ENCODE data around the gene SLC41A3.
"Not testable (repeated sequence)": the region's sequence is repeated elsewhere in the genome, so short reads cannot be mapped to it uniquely, and the experiment has no call there.

SLC41A3 gene

DNA sequence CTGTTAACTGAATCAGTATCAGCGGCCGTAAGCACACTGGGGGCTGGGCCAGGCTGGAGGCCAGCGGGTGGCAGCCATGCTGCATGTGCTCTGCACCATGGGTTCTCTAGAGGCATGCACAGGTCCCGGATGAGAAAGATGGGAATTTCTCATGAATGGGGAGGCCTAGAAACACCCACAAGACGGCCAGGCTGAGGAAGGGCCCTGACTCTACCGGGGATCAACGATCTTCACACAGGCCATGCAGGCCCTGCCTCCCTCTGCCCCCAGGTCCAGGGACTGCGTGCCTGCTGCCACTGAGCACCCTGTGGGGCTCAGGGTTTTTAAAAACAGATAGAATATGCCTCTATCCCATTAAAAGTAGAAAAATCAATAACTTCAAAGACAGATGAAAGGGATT, 32.7 kb downstream of the SLC41A3 start:
- no peak for DNase-seq

DNA sequence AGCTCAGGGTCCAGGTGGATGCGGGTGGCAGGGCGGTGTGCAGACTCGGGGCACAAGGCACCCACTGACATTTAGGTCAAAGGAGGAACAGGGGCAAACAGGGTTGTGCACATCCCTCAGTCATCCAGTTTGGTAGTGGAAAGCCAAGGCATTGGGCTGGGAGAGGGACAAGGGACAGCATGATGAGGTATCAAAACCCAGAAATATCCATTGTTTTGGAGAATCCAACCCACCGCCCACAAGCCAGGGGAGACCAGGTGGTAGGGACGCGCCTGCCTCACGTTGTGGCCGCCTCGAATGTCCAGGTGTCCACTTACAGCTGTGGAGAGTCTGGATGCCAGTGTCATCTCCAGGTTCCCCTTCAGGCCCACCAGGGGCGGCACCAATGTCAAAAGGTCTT, 33.3 kb downstream of the SLC41A3 start:
- no peak for DNase-seq

DNA sequence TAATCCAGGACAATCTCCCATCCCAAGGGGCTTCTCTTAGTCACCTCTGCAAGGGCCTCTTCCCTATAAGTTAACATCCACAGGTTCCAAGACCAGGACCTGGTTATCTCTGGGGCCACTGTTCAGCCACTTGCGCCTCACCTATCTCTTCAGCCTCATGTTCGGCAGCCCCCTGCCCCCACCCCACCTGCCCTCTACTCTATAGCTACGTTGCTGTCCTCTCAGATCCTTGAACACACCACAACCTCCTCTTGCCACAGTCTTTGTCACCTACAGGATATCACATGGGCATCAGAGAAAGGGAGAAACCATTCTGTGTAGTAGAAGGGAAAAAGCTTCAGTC, 33.9 kb downstream of the SLC41A3 start:
- no peak for DNase-seq

DNA sequence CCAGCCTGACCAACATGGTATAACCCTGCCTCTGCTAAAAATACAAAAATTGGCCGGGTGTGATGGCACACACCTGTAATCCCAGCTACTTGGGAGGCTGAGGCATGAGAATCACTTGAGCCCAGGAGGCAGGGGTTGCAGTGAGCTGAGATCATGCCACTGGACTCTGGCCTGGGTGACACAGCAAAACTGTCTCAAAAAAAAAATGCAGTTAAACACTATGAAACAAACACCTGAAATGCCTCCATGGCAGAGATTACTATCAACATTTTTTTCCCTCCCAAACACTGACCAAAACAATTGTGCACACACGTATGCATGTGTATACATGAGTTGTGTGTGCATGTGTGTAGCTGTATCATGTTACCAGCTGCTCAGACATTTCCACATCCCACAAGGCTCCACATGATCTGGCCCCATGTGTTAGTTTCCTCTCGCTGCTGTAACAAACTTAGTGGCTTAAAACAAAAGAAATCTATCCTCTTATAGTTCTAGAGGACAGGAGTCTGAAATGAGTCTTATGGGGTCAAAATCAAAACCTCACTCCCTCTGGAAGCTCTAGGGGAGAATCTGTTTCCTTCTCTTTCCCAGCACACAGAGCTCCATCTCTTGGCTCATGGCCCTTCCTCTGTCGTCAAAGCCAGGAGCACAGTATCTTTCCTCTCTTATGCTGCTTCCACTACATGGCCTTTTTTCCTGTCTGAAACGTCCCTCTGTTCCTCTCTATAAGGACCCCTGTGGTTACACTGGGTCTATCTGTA, 34.5 kb downstream of the SLC41A3 start:
- DNase-seq: no peak

DNA sequence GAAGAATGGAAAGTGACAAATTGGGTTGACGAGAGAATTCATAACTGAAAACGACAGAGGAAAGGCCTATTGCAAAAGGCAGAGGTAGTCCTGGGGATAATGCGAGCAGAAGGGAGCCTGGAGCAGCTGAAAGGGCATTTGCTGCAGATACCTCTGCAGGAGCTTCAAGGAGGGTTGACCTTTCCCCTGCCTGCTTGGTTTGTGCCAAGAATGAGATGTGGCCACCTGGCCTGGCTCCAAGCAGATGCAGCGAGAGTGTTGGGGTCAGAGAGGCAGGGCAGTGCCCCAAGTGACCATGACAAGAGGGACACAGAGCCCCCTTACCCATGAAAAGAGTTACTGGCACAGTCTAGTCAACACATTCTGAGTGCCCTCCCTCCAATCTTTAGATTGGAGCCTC, 43.5 kb downstream of the SLC41A3 start:
- DNase-seq: no peak

DNA sequence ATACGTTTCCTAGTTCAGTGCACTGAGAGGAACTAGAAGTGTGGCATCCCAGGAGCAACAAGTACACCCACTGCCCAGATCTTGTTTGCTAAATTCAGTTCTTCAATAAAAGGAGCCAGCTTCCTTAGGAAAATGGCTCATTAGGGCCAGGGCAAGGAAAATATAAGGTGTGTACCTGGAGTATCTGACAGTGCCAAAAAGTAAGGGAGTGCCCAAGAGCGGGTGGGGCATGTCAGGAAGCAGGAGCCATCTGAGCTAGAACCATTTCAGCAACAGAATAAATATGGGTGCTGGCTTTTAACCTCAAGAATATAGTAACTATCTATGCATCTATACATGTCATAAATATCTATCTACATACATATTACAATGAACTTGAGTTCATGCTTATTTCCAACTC, 44.1 kb downstream of the SLC41A3 start:
- DNase-seq: no peak

DNA sequence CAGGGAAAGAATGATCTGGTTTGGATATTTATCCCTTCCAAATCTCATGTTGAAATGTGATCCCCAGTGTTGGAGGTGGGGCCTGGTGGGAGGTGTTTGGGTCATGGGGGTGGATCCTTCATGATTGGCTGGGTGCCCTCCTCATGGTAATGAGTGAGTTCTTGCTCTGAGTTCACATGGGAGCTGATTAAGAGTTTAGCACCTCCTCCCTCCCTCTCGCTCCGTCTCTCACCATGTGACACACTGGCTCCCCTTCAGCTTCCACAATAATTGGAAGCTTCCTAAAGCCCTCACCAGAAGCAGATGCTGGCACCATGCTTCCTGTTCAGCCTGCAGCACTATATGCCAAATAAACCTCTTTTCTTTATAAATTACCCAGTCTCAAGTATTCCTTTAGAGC, 45.1 kb downstream of the SLC41A3 start:
- not testable (repeated sequence) for DNase-seq

DNA sequence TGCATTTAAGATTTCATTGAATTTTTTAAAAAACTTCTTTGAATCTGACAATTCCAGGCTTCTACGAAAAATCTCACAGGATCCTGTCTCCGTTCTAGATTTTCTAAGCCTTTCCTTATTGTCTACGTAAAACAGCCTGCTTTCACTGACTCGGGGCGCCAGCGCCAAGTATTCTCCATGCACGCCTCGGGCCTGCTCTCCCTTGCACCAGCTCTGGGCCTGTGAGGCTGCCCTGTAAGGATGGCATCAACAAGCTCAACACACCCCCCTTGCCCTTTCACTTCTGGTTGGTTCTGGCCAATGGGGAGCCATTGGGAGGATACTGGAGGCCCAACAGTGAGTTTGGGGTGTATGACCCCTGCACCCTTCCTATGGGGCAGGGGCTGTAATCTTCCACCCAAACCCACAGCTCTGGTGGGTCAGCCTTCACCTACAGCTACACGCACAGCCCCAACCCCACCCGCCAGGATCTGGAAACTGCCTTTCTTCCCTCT, 47.8 kb downstream of the SLC41A3 start:
- DNase-seq: no peak

DNA sequence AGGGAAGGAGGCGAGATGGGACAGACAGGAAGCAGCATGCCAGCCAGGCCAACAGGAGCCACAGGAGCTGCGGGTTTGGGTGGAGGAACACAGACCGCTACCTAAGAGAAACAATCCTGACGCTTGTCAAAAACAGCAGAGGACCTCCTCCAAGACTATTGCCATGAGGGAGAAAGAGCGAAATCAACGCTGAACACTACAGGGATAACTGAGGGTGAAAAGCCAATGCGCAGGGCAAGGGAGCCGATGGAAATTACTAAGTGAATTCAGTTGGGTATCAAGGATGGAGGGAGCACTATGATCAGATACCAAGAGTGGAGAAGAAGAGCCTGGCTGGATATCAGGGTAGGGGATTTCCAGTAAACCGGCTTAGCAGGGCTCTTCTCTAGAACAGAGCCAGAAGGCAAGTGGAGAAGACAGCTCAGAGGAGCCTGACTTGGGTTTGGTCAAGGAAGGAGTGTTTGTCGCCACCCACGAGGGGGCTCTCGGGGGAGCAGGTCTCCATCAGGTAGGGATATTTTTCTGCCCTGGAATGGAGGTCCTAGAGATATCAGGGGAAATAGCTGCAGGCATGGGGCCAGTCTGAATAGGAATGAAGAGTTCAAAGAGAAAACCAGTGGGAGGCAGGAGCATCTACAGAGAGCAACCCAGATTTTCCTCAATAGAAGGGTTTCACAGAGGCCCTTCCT, 48.4 kb downstream of the SLC41A3 start:
- no peak for DNase-seq

DNA sequence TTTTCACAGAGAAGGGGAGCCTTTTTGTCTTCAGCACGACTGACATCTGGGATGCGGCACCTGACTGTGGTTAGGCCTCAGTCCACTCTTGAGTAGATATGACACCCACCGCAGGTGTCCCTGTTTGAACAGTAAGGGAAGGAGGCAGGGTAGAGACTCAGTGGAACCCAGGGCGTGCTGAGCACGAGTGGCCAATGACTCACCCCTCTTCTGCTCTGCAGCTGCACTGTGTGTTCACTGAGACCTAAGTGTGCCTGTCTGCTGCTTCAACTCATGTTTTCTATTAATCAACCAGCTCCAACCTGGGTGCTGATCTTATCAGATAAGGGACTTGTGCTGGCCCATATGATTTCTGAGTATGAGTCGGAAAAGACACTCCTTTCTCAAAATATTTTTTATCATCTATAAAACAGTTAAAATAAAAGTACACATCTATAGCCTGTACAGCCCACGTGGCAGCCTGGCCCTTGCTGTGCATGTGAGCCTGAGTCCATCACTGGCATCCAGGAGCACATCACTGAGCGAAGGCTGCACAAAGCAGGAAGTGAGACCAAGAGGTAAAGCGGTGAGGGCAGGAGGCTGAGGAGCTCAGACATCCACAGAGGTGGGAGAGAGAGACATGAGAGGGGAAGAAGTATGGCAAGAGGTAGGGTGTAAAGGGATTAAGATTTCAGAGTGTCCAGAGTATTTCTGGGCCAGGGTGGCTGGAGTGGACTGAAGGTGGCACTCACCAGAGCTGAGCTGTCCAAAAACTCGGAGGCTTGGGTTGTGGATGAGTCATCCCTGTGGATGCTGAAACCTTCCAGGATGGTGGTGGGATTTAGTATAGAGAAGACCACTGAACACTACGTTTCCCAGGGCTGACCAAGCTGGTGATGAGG, 49.2 kb downstream of the SLC41A3 start:
- DNase-seq: no peak

DNA sequence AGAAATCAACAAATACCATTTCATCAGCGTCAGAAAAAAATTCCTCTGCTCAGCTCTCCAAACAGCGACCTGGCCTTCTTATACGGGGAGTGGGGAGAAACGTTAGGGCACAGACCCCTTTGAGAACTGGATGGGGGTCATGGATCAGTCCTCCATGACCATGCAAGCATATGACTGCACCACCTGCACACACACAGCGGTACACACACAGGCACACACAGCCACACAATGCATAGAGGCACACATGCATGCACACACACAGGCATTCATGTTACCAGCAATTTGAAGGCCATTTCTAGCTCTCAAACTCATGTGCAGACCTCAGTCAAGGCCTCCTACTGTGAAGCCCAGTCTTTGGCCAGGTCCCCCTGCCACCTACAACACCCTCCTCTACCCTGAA, 50.2 kb downstream of the SLC41A3 start:
- DNase-seq: no peak

DNA sequence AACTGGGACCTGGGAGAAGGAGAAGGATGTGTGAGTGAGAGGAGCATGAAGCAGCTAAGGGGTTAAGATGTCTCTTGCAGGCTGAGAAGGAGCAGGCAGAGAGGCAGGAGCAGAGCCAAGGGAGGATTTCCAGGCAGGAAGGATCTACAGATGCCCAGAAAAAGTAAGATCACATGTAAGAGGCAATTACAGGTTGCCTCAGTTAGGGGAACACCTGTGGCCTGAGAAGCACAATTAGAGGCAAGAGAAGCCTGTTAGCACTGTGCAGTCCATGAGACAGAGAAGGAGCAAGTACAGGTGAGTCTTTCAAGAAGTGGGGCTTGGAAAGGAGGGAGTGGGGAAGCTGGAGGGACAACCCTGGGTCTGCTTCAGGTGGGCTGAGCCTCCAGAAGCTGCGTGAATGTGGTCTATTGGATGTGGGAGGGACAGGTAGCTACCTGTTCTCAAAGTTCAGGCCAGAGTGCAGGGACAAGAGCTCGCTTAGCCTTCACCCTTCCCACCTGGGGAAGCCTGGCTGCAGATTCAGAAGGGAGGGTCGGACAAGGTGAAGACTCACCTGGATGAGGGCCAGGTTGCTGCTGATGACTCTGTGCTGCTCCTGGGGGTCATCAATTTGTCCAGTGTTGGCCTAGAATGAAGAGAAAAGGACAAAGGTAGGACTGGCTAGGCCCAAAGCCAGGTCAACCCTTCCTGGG, 50.7 kb downstream of the SLC41A3 start:
- no peak for DNase-seq

DNA sequence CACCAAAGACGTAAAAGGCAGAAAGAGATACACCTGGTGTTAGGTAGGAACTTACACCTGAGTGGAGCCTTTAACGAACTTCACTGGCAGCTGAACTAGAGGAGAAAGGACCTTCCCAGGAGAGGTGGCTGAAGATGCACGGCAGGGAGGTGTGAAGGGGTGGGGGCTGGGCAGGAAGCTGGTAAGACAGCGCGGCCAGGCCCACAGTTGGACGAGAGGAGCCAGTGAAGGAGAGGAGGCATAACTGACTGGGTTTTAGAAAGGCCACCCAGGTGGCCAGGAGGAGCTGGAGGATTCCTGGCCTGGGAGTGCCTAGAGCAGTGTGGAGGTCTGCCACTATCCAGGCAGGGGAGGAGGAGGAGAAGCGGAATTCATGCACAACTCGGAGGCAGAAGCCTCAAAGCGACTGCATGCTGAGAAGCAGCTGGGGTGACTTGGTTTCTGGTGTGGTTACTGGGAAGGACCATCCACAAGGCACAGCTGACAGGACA, 51.9 kb downstream of the SLC41A3 start:
- no peak for DNase-seq

DNA sequence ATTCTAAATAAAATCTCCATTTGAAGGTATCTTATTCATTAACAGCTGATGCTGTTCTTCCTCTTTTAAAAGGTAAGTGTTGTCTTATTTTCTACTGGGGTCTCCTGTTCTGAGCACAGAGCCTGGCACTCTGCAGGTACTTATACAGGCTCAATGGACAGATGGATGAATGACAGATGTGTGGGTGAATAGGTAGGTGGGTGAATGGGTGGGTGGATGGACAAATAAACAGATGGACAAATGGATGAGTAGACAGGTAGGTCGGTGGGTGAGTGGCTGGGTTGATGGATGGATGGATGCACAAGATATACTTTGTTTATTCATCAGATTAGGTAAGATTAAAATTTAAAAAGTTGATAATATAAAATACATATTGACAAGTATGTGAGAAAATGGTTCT, 53.5 kb downstream of the SLC41A3 start:
- DNase-seq: no peak

DNA sequence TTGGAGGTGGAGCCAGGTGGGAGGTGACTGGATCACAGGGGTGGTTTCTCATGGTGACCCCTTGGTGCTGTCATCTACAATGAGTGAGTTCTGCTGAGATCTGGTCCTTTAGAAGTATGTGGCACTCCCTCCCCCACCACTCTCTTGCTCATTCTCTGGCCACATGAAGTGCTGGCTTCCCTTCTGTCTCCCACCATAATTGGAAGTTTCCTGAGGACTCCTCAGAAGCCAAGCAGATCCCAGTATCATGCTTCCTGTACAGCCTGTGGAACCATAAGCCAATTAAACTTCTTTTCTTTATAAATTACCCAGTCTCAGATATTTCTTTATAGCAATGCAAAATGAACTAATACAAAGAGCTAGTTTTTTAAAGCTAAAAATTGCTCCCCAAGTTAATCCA, 54.7 kb downstream of the SLC41A3 start:
- DNase-seq: no peak

DNA sequence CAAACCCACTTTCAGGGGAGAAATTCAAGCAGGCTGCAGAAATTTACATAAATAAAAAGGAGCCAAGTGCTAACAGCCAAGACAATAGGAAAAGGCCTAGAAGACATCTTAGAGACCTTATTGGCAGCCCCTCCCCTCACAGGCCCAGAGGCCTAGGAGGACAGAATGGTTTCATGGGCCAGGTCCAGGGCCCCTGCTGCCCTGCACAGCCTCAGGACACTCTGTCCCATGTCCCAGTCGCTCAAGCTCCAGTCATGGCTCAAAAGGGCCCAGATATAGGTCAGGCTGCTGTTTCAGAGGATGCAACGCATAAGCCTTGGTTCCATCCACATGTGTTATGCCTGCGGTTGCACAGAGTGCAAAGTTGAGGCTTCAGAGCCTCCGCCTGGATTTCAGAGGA, 55.8 kb downstream of the SLC41A3 start:
- DNase-seq: no peak

DNA sequence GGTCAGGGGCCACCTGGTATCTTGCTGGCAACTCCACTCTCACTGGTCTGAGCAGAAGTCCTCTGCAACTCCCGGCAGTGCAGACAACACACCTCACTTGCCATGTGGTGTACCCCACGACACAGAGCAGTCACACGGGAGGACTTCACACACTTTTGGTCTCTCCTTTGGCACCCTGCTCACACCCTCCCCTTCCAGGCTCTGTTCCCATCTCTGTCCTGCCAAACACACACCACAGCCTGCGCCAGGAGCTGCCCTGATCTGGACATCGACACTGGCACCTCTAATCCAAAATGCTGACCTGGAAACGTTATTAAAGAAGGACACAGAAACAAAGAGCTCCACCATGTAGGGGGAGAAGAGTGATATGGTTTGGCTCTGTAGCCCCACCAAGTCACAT, 57.2 kb downstream of the SLC41A3 start:
- DNase-seq: no peak

DNA sequence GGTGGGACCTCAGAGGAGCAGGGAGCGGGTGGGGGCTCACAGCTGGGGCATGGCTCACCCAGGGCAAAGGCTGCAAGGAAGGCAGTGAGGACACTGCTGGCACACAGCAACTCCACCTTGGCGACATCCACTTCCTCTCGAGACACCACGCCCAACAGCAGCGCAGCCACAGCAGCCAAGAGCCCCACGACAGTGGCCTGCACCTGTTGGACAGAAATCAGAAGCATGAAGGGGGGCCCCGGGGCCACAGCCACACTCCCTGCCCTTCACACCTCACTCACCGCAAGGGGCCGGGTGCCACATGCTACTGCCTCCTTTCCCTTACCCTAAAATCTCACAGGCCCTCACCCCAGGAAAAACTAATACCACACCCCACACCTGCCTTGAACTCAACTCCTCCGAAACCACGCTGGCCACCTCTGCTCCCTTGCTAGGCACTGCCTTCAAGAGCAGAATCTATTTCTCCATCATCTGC, 57.6 kb downstream of the SLC41A3 start:
- DNase-seq: no peak

DNA sequence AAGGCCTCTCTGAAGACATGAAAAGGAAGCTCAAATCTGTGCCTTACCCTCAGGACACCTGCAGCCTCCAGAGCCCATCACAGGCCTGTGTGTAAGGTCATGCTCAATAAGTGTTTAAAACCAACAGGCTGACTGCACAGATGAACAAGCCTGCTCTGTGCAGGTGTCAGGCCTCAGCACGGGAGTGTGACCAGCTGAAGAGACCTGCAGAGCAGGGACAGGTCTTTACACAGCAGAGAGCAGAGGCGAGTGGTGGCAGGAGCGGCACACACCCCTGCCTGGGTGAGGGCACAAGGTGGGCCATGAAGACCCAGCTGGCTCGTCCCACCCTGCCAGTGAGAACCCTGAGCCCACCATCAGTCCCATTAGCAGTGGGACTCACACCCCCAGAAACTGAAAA, 58.1 kb downstream of the SLC41A3 start:
- DNase-seq: no peak

DNA sequence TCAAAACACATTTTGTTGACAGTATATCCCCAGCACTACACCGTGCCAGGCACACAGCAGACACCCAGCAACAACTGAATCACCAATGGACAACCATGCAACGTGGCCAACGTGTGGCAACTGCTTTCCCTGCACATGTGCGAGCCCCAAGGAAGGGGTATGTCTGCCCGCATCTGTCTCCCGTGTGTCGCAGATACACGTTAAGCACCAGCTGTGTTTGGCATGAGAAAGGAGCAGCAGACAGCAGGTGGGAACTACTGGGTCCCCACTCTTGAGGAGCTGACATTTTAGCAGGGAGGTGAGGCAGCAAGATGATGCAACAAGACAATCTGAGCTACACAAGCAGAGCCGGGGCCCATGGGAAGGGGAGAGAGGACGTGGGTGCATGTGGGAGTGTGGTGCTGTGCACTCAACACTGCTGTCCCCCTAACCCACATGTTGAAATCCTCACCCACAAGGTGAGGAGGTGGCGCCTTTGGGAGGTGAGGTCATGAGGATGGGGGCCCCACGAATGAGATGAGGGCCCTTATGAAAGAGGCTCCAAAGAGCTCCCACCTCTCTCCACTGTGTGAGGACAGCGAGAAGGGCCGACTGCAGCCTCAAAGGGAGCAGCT, 58.7 kb downstream of the SLC41A3 start:
- DNase-seq: no peak

DNA sequence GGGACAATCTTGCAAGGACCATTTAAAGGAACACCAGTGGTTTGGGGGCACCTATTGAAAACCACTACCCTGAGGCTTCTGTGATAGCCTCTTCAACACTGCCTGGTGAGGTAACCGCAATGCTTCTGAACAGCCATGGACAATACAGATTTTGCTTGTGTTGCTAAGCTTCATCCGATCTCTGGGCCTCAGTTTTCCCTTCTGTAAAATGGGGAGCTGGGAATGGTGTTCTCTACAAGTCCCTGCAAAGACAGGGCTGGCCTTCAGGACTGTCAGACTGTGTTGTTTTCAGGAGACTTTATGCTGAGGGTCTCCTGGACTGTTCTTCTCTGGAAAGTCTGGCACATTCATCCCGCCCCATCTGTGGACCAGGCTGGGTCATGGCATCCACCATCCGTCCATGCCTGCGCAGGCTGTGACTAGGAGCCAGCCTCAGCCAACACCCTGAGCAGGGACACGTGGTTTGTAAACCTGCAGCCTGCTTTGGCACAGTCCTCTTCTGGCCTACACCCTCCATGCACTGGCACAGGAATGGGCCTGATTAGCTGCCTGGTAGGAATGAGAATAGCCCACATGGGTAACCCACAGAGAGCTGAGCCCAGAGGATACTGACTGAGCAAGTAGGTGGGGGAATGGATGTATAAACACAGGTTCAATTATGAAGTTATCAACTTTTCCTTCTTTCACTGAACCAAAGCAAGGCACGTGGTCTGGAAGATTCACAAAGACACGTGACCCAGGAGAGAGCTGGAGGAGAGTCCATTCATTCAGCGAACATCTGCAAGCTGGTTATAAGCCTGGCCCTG, 59.7 kb downstream of the SLC41A3 start:
- DNase-seq: no peak
